ENCODE data around the gene ZNF609.

DNA sequence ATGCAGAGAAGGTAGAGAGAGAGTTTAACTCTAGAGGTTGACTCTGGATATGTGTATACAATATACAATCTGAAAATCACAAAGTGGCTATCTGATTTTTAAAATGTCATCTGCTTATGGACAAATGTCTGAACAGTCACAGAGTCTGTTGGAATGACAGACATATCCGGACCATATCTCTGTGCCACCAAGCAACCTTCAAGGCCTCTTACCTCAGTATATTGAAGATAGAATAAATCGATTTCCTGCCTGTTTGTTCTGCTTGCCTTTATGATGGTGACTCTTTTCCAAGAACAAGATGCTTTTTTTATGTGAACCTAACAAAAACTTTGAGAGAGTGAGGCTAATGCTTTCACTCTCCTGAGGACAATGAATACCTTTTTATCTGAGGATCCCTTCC lies 163.9 kb downstream of the ZNF609 start:
- TF ChIP-seq SUZ12 (IDR thresholded peaks at IDR 0.05; ENCODE audit: extremely low read depth, insufficient read depth, insufficient read length) (no peak), YY1 (IDR thresholded peaks at IDR 0.05; ENCODE audit: insufficient read depth, insufficient read length) (no peak), ZNF274 (IDR thresholded peaks at IDR 0.05; ENCODE audit: low read depth, low read length) (no peak)
